Stomach smooth muscle (tissue), 2 donors: ENCODE measurements around the gene RNASE7.

Experiments used
- H3K27ac ChIP-seq: one replicate; pipeline ENCODE4 v1.7.0; 2013; ENCODE audit warnings: mild to moderate bottlenecking, low read length, inconsistent platforms
- H3K27me3 ChIP-seq, 2 donors: one replicate each; pipeline ENCODE4 v1.7.0; 2013; ENCODE audit warnings: low read length in 2 of 2; ENCODE audit not compliant: insufficient read depth in 2 of 2, control insufficient read depth in 1 of 2
- H3K36me3 ChIP-seq, 2 donors: one replicate each; pipeline ENCODE4 v1.7.0; 2013; ENCODE audit warnings: low read length in 2 of 2; ENCODE audit not compliant: control insufficient read depth in 2 of 2, insufficient read depth in 2 of 2
- H3K4me1 ChIP-seq: one replicate; pipeline ENCODE4 v1.7.0; 2013; ENCODE audit warnings: low read length; ENCODE audit not compliant: control insufficient read depth, insufficient read depth
- H3K4me3 ChIP-seq, 2 donors: one replicate each; pipeline ENCODE4 v1.7.0; 2013; ENCODE audit warnings: low read length in 2 of 2
- H3K9ac ChIP-seq, 2 donors: one replicate each; pipeline ENCODE4 v1.7.0; 2013; ENCODE audit warnings: low read length in 2 of 2, mild to moderate bottlenecking in 1 of 2
- H3K9me3 ChIP-seq, 2 donors: one replicate each; pipeline ENCODE4 v1.7.0; 2013; ENCODE audit warnings: low read length in 2 of 2; ENCODE audit not compliant: control insufficient read depth in 2 of 2
- donor health status: healthy.
- donor health status: Pancreatic carcinoma.

The RNASE7 gene

DNA sequence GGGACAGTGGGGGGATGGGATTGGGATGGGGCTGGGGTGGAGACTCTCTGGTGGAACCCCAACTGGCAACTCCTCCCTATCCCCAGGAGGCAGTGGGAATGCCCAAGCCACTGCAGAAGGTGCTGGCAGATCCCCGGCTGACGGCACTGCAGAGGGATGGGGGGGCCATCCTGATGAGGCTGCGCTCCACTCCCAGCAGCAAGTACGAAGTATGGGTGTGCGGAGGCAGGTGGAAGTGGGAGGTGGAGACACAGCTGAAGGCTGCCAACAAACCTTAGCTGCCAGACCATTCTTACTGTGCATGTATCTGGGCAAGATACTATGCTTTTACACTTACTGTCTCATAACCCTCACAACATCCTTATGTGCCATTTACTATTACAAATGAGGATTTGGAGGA, 36.1 kb downstream of the RNASE7 start:
- no peak overlapping the region for H3K4me3 ChIP-seq
- no peaks in the 10 kb centered on the region for H3K9me3 ChIP-seq
- H3K36me3 ChIP-seq, result peaks cover 63 to 83% of the 10 kb centered on the region in 2 donors
- H3K9ac ChIP-seq, result no peak overlapping the region
- no peaks in the 10 kb centered on the region for H3K4me1 ChIP-seq
- H3K27me3 ChIP-seq, result no peaks in the 10 kb centered on the region
- no peak overlapping the region for H3K27ac ChIP-seq

DNA sequence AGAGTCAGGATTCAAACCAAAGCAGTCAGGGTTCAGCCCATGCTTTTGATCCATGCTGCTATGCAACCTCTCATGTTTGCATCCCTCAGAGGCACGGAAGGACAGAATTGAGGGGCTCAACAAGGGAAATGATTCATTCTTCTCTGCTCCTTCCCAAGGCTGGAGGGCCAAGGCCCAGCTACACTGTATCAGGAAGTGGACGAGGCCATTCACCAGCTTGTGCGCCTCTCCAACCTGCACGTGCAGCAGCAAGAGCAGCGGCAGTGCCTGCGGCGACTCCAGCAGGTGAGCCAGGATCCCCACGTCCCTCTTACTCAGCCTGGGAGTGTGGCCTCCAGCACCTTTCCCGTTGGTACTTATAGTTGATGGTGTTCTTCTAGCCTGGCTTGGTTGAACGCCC, 36.6 kb downstream of the RNASE7 start:
- H3K9me3 ChIP-seq, result no peaks in the 10 kb centered on the region
- no peaks in the 10 kb centered on the region for H3K4me1 ChIP-seq
- H3K9ac ChIP-seq, result no peak overlapping the region
- H3K27me3 ChIP-seq, result no peaks in the 10 kb centered on the region
- no peak overlapping the region for H3K4me3 ChIP-seq
- H3K36me3 ChIP-seq, result peaks cover 59 to 81% of the 10 kb centered on the region in 2 donors
- no peak overlapping the region for H3K27ac ChIP-seq

DNA sequence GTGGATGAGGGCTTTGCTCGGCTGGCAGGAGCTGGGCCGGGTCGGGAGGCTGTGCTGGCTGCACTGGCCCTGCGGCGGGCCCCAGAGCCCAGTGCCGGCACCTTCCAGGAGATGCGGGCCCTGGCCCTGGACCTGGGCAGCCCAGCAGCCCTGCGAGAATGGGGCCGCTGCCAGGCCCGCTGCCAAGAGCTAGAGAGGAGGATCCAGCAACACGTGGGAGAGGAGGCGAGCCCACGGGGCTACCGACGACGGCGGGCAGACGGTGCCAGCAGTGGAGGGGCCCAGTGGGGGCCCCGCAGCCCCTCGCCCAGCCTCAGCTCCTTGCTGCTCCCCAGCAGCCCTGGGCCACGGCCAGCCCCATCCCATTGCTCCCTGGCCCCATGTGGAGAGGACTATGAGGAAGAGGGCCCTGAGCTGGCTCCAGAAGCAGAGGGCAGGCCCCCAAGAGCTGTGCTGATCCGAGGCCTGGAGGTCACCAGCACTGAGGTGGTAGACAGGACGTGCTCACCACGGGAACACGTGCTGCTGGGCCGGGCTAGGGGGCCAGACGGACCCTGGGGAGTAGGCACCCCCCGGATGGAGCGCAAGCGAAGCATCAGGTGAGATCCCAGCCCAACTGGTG, 39.5 kb downstream of the RNASE7 start:
- Histone ChIP-seq H3K9me3 (no peaks in the 10 kb centered on the region), H3K9ac (no peak overlapping the region), H3K4me1 (peaks cover 3% of the 10 kb centered on the region), H3K36me3 (peaks cover 43 to 62% of the 10 kb centered on the region in 2 donors), H3K27ac (no peak overlapping the region), H3K27me3 (no peaks in the 10 kb centered on the region), H3K4me3 (no peak overlapping the region)

DNA sequence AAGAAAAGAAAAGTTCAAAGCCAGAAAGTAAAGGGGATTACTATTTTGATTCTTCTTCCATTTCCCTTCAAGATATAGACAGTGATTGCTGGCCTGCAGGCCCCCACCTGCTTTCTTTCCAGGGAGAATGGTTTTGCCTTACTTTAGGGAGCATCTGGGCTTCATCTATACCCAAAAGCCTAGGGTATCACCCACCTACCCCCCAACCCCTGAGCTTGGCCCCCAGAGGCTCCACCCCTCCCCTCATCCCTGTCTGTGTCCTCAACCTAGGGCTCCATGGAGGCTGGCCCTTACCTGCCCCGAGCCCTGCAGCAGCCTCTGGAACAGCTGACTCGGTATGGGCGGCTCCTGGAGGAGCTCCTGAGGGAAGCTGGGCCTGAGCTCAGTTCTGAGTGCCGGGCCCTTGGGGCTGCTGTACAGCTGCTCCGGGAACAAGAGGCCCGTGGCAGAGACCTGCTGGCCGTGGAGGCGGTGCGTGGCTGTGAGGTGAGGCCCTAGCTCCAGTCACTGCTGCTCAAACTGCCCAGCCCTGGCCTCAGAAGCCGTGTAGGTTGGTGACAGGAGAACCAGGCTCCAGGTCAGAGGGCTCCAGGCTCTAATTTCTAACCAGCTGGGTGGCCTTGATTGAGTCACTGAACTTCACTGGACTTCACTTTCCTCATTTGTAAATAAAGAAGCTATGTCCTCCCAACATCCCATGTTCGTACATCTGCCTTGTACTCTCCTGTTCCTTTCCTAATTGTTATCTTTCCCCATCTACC, 41.6 kb downstream of the RNASE7 start:
- H3K9ac ChIP-seq, result no peak overlapping the region
- H3K36me3 ChIP-seq, result peaks cover 36 to 46% of the 10 kb centered on the region in 2 donors
- H3K27ac ChIP-seq, result no peak overlapping the region
- H3K9me3 ChIP-seq, result no peaks in the 10 kb centered on the region
- H3K4me1 ChIP-seq, result peaks cover 3% of the 10 kb centered on the region
- no peaks in the 10 kb centered on the region for H3K27me3 ChIP-seq
- no peak overlapping the region for H3K4me3 ChIP-seq

DNA sequence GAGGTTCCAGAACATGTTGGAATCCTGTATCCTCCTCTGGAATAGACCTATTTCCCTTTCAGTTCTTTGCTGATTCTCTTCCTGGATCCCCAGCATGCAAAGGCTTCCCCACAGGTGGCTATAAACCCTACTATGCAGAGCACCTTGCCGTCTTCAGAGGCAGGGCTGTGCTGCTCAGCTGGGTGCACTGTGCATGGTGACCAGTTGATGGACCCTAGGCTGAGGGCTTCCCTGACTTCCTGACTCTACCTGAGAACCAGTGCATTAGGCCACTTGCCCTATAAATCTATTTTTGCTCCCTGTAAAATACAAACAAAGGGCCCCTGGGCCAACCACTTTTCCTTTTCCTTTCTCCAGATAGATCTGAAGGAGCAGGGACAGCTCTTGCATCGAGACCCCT, 42.2 kb downstream of the RNASE7 start:
- Histone ChIP-seq H3K36me3 (peaks cover 34 to 45% of the 10 kb centered on the region in 2 donors), H3K4me3 (no peak overlapping the region), H3K9ac (no peak overlapping the region), H3K9me3 (no peaks in the 10 kb centered on the region), H3K27ac (peak overlapping the region; percentile 37), H3K4me1 (peaks cover 3% of the 10 kb centered on the region), H3K27me3 (no peaks in the 10 kb centered on the region)

DNA sequence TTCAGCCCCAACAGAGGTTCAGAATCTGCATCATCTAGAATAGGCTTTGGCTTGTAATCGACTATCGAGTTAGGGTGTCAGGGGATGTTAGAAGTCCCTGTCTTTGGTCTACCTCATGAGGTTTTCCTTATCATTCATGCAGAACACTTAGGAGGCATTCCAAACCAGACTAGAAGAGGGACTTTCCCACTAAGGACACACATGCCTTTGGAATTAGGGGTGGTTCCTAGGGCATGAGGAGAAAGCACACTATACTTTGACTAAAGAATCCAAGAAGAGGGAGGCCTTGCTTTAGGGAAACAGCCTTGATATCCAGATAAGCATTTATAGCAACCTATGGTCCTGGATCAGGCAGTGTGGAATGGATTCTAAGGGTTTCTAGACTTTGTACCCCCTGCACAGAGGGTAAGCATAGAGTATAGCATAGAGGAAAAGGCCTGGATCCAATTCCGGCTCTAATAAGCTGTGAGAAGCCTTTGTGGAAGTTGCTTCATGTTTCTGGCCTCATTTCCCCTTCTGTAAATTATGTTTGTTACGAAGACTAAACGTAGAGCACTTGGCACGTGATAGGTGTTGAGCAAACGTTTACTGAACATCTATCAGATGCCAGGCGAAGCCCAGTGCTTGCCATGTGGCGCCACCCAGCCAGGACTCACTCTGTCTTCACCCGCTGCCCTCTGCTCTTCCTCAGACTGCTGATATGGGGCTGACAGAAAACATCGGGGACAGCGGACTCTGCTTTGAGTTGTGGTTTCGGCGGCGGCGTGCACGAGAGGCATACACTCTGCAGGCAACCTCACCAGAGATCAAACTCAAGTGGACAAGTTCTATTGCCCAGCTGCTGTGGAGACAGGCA, 43.1 kb downstream of the RNASE7 start:
- Histone ChIP-seq H3K36me3 (peaks cover 31 to 41% of the 10 kb centered on the region in 2 donors), H3K9ac (no peak overlapping the region), H3K4me3 (no peak overlapping the region), H3K9me3 (no peaks in the 10 kb centered on the region), H3K27ac (peak overlapping the region; percentile 37), H3K4me1 (peaks cover 3% of the 10 kb centered on the region), H3K27me3 (no peaks in the 10 kb centered on the region)

DNA sequence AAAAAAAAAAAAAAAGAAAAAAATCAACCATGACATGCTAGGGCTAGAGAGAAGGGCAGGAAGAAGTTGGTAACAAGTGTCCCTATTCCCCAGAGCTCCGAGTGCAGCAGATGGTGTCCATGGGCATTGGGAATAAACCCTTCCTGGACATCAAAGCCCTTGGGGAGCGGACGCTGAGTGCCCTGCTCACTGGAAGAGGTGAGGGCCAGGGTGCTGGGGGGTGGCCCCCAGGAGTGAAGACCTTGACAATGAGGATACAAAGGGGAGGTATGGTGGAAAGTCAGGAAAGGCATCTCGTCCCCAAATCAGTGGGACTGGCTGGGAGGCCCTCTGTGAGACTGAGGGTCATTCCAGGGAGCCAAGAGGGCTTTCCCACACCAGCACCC, 44.7 kb downstream of the RNASE7 start:
- no peak overlapping the region for H3K27ac ChIP-seq
- no peak overlapping the region for H3K9ac ChIP-seq
- no peak overlapping the region for H3K4me3 ChIP-seq
- H3K4me1 ChIP-seq, result peaks cover 3% of the 10 kb centered on the region
- H3K27me3 ChIP-seq, result no peaks in the 10 kb centered on the region
- peaks cover 26 to 33% of the 10 kb centered on the region in 2 donors for H3K36me3 ChIP-seq
- no peaks in the 10 kb centered on the region for H3K9me3 ChIP-seq

DNA sequence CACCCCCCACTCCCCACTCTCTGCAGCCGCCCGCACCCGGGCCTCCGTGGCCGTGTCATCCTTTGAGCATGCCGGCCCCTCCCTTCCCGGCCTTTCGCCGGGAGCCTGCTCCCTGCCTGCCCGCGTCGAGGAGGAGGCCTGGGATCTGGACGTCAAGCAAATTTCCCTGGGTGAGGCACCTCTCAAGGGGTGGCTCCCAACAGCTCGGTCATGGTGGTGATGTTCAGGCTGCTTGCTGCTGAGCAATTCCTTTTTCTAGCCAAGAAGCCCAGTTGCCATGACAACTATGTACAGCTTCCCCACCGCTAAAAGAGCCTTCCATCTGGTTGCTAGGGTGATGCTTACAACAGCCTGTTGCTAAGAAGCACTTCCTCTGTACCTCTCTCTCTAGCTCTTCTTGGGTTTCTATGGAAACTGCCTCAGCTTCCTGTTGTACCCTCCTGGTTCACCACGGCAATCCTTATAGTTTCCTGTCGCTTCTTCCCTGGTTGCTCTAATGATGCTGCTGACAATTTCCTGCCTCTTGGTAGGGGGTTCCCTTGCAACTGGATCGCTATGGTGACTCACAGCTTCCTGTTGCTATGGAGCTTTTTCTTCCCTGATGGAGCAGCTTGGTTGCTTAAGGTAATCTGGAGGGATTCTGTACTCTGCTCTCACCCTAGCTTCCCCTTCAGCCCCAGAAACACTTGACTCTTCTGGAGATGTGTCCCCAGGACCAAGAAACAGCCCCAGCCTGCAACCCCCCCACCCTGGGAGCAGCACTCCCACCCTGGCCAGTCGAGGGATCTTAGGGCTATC, 45.3 kb downstream of the RNASE7 start:
- Histone ChIP-seq H3K4me3 (no peak overlapping the region), H3K36me3 (peaks cover 20 to 28% of the 10 kb centered on the region in 2 donors), H3K27ac (no peak overlapping the region), H3K4me1 (peaks cover 9% of the 10 kb centered on the region), H3K9ac (no peak overlapping the region), H3K27me3 (no peaks in the 10 kb centered on the region), H3K9me3 (no peaks in the 10 kb centered on the region)

DNA sequence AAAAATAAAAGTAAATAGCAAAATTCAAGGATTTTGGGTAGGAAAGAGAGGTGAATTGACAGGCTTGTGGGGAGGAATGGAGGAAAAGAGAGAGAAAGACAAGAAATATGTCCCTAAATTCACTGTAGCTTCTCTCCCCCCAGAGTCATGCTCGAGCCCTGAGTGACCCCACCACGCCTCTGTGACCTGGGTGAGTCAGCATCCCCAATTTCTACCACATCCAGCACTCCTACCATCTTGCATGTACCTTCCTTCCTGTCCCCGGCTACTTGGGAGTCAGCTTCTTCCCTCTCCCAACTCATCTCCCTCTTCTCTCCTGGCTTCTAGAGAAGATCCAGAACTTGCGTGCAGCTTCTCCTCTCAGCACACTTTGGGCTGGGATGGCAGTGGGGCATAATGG, 46.5 kb downstream of the RNASE7 start:
- Histone ChIP-seq H3K4me3 (no peak overlapping the region), H3K4me1 (peaks cover 11% of the 10 kb centered on the region), H3K36me3 (peaks cover 14 to 22% of the 10 kb centered on the region in 2 donors), H3K9ac (no peak overlapping the region), H3K27me3 (no peaks in the 10 kb centered on the region), H3K27ac (no peak overlapping the region), H3K9me3 (no peaks in the 10 kb centered on the region)

DNA sequence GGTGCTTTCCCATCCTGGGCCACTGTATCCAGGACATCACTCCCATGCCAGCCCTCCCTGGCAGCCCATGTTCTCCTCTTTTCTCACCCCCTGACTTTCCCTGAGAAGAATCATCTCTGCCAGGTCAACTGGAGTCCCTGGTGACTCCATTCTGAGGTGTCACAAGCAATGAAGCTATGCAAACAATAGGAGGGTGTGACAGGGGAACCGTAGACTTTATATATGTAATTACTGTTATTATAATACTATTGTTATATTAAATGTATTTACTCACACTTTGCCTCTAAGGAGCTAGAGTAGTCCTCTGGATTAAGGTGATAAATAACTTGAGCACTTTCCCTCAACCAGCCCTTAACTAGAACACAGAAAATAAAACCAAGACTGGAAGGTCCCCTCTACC, 47.1 kb downstream of the RNASE7 start:
- no peaks in the 10 kb centered on the region for H3K9me3 ChIP-seq
- no peak overlapping the region for H3K4me3 ChIP-seq
- no peak overlapping the region for H3K27ac ChIP-seq
- no peak overlapping the region for H3K9ac ChIP-seq
- peaks cover 14 to 20% of the 10 kb centered on the region in 2 donors for H3K36me3 ChIP-seq
- H3K4me1 ChIP-seq, result peaks cover 16% of the 10 kb centered on the region
- no peaks in the 10 kb centered on the region for H3K27me3 ChIP-seq
